HG02870 (cell line): Measurements from ENCODE around the gene RABL6.
A peak's percentile ranks its signal among the peaks of the same experiment; 100 is the strongest.
"Not testable (repeated sequence)": the region's sequence is repeated elsewhere in the genome, so short reads cannot be mapped to it uniquely, and the experiment has no call there.

Experiments used
- ATAC-seq: cut with Tn5 transposase; IDR thresholded peaks from one replicate; pipeline ENCODE4 v1.9.1; 2021; ENCODE audit warnings: mild to moderate bottlenecking, moderate library complexity; ENCODE audit not compliant: unreplicated experiment

RABL6 gene

GRCh38 chr9:136832581-136832980 lies 24.8 kb downstream of the RABL6 start:
- no peak for ATAC-seq

GRCh38 chr9:136833381-136834048 lies 25.8 kb downstream of the RABL6 start:
- ATAC-seq = not testable (repeated sequence)

DNA sequence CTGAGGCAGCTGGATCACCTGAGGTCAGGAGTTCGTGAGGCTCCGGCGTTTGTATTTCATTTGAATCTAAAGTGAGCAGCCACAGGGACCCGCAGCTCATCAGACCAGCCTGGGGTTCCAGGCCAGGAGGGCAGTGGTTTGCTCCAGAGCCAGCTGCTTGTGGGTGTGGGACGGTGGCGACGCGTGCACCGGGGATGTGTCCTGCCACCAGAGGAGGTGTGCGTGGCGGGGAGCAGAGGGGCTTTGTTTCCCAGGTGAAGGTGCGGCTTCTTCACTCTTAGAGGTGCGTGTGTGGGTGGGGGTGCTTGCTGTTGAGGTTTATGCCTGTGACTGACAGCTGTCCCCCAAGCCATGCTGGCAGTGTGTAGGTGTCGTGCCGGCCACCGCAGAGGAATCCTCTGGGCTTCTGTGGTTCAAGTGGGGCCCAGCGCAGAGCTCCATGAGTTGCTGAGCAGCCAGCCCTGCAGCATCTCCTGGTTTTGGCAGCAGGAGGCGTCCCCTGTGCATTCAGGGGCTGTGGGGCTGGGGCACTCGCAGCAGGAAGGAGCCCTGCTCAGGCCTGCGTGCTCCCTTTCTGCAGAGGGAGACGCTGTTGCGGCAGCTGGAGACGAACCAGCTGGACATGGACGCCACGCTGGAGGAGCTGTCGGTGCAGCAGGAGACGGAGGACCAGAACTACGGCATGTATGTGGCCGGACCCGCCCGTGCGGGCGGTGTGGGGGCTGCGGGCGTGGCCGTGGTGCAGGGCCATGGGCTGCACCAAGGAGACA lies 27.6 kb downstream of the RABL6 start:
- no peak for ATAC-seq

DNA sequence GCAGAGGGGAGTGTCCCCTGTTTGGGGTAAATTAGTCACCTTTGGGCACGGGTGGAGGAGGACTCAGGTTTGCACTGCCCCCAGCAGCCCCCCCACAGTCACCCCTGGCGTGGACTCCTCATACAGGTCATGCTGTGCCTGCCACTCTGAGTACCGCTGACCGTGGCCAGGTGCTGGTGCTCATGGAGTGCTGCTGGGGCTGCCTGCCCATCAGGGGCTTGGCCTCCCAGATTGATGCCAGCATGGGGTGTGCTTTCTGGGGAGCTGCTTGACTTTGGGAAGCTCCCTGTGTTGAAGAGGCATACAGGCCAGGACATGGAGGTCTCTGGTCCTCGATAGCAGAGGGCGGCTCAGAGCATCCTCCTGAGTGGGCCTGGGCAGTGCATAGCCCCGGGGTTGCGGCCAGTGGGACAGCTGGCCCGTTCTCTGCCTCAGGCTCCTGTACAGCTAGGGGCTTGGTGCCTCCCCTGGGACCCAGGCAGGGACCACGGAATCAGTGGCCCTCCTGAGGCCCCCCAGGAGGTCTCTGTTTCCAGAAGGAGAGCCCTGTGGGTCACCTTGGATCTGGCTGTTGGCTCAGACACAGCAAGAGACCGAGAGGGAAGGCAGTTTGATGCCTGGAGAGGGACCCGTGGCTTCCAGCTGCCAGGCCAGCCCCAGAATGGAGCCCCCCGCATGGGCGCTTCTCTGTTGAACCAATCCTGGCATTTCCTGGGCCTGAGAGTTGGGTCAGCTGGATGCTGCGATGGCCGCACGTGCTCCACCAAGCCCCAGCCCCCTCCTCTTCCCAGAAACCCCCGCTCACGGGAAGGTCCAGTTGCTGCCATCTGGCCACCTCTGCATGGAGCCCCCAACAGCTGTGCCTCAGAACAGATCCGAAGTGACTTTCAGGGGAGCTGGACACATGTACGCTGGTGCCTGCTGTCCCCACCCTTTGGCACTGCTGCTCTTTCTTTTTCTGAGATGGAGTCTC lies 28.5 kb downstream of the RABL6 start:
- ATAC-seq = no peak

DNA sequence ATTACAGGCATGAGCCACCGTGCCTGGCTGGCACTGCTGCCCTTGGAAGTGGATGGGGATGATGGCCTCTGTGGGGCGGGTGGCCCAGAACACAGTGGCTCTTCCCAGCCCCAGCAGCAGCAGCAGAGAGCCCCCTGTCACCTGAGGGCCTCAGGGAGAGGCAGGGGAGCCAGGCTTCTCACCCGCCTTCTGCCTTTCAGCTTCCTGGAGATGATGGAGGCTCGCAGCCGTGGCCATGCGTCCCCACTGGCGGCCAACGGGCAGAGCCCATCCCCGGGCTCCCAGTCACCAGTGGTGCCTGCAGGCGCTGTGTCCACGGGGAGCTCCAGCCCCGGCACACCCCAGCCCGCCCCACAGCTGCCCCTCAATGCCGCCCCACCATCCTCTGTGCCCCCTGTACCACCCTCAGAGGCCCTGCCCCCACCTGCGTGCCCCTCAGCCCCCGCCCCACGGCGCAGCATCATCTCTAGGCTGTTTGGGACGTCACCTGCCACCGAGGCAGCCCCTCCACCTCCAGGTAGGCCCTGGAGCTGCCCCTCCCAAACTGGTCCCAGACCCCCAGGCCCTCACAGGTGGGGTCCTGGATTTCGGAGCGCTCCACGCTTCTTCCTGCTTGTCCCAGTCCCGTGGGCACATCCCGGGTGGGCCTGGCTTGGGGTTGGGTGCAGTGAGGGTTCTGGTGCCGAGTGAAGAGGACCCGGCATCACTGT lies 29.6 kb downstream of the RABL6 start:
- ATAC-seq = no peak

DNA sequence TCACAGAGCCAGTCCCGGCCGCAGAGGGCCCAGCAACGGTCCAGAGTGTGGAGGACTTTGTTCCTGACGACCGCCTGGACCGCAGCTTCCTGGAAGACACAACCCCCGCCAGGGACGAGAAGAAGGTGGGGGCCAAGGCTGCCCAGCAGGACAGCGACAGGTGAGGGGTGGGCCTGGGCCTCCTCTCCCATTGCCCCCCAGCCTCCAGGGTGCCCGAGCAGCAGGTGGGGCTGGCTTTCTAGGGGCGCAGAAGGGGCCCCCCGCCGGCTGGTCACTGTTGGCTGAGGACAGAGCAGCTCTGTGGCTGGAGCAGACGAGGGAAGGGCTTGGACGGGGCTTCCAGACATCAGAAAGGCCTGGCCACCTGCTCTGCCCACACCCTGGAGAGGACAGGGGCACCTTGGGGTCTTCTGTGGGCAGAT lies 30.1 kb downstream of the RABL6 start:
- not testable (repeated sequence) for ATAC-seq

- ATAC-seq = no peak
These were observed 30.8 kb downstream of the RABL6 start for GRCh38 chr9:136838314-136839228.

DNA sequence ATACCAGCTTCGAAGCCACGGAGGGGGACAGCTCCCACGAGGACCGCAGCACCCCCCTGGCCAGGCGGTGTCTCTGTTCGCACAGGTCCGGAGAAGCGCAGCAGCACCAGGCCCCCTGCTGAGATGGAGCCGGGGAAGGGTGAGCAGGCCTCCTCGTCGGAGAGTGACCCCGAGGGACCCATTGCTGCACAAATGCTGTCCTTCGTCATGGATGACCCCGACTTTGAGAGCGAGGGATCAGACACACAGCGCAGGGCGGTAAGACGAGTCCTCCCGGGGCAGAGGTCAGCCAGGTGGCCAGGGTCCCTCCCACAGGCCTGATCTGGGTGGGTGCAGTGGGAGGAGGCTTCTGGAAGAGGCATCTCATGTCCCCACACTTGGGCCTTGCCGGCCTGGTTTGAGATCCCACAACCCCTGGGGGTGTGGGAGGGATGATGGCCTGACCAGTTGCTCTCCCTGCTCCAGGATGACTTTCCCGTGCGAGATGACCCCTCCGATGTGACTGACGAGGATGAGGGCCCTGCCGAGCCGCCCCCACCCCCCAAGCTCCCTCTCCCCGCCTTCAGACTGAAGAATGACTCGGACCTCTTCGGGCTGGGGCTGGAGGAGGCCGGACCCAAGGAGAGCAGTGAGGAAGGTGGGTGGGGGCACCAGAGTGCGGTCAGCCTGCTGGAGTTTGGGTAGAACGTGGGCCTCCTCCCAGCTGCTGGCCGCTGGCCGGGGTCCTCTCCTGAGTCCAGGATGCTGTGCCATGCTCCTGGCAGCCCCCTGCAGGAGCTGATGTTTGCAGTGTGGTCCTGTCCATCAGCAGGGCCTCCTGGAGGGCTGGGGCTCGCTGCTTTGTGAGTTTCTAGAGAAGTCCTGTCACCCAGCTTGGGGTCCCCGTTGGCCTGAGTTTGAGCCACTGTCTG lies 31.7 kb downstream of the RABL6 start:
- no peak for ATAC-seq

DNA sequence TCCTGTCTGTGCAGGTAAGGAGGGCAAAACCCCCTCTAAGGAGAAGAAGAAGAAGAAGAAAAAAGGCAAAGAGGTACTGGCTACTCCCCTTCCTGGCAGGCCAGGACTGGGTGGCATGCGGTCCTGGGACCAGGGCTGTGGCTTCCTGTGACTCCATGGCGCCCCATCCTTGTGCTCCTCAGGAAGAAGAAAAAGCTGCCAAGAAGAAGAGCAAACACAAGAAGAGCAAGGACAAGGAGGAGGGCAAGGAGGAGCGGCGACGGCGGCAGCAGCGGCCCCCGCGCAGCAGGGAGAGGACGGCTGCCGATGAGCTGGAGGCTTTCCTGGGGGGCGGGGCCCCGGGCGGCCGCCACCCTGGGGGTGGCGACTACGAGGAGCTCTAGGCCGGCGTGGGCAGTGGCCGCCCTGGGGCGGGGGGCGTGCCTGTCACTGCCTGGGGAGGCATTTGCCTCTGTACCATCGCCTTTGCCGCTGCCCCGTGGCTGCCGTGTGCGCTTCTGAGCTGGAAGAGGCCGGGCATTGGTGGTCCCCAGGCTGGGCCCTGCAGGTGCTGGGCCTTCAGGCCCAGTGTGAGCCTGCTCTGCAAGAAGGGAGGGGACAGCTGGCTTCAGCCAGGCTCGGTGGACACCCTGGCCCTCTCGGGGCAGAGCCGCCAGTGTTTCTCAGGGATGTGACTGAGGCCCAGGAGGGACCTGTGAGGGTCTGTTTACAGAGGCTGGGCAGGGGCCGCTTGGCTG lies 32.6 kb downstream of the RABL6 start:
- no peak for ATAC-seq

GRCh38 chr9:136840877-136841645 lies 33.3 kb downstream of the RABL6 start:
- no peak for ATAC-seq

- not testable (repeated sequence) for ATAC-seq
These were observed 34.1 kb downstream of the RABL6 start for GRCh38 chr9:136841646-136842379.

DNA sequence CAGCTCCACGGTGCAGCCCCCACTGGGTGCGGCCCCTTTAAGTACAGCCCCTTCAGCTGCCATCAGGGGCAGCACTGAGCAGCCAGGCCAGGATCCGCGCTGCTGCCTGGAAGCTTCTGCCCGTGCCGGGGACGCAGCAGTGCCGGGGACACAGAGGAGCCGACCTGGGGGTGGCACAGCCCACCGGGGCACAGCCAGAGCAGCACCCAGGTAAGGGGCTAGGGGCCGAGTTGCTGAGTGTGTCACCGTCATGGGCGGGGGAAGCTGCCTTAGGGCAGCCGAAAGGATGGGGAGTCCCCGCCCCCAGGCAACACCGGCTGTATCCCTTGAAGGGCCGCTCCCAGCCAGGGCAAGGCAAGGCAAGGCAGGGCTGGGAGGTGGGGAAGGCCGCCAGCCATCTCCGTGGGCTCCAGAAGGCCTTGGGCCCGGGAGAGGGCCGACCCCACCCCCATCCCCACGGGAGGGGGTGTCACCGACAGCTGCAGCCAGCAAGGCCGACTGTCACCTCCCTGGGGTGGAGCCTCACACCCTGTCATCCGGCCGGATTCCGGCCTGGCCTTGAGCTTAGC lies 34.7 kb downstream of the RABL6 start, which contains the start of gene AJM1:
AJM1 (plus strand) TSS at position 99 of the 569 bp plus-strand sequence. CDS start 1,937 bp downstream, outside the sequence.
- ATAC-seq = peak; percentile 76

- ATAC-seq = not testable (repeated sequence)
These were observed 35.5 kb downstream of the RABL6 start for GRCh38 chr9:136843159-136843800.

- ATAC-seq = not testable (repeated sequence)
These were observed 36.3 kb downstream of the RABL6 start for GRCh38 chr9:136843801-136844740.
